Right lobe of liver (tissue), 6 donors: ENCODE results near the gene PIGO. TPM values are rescaled to one million over a fixed set of nuclear protein-coding genes. Genes with fewer than 3 reads are reported as not detected.

Experiments
- ATAC-seq, 4 donors: fragments of 200-7000 bp; cut with Tn5 transposase; one replicate each; pipeline ENCODE4 v1.9.1; 2020; ENCODE audit warnings: mild to moderate bottlenecking in 4 of 4, moderate library complexity in 4 of 4
- DNase-seq, 3 donors: peaks; one replicate each; pipeline ENCODE4 v3.0.0-alpha.2; 2020
- H3K27ac ChIP-seq, 3 donors: fragments of 200-600 bp; one replicate each; pipeline ENCODE4 v1.8.0; 2022
- H3K27me3 ChIP-seq, 2 donors: fragments of 200-600 bp; one replicate each; pipeline ENCODE4 v1.8.0; 2022
- H3K36me3 ChIP-seq, 4 donors: fragments of 200-600 bp; sonication (generic) in 1 of 4; one replicate each; pipeline versions ENCODE4 v1.5.1 to v1.8.0; 2017 to 2022; ENCODE audit warnings: control low read depth in 1 of 4
- H3K4me1 ChIP-seq, 4 donors: fragments of 200-600 bp; sonication (generic) in 1 of 4; one replicate each; pipeline versions ENCODE4 v1.5.1 to v1.8.0; 2017 to 2022; ENCODE audit warnings: control low read depth in 1 of 4
- H3K4me3 ChIP-seq, 3 donors: fragments of 200-600 bp; one replicate each; pipeline ENCODE4 v1.8.0; 2022
- H3K9me3 ChIP-seq, 4 donors: fragments of 200-600 bp; sonication (generic) in 1 of 4; one replicate each; pipeline versions ENCODE4 v1.5.1 to v1.8.0; 2017 to 2022; ENCODE audit warnings: control low read depth in 1 of 4
- POLR2A ChIP-seq: fragments of 450-650 bp; IDR thresholded peaks from one replicate; pipeline ENCODE4 v1.6.1; 2017; ENCODE audit warnings: antibody characterized with exemption, mild to moderate bottlenecking
- WGBS: methylation state at CpG from one replicate; pipeline ENCODE4 v1.1.6; 2018; ENCODE audit warnings: low coverage, low lambda C conversion rate; ENCODE audit not compliant: insufficient coverage; ENCODE audit errors: missing lambda C conversion rate; 5-methylcytosine and 5-hydroxymethylcytosine counted together
- intact Hi-C, 2 donors: fragments of 100-400 bp; cut with DNase I; formaldehyde crosslinking; loops; one replicate each; pipeline versions ENCODE4 v1.11.2 to v1.14.1; 2022
- total RNA-seq, 6 experiments: library from RNA; depleted of rRNA in 2 of 6; stranded (reverse); fragments of >200 nt in 2 of 6; fragmentation: NEBNext Ultra II Directional in 3 of 6; extraction: Animal tissue kit (Norgen Biotek cat#: 25700) in 3 of 6; gene quantifications; one replicate each; pipeline versions ENCODE4 v1.1.0 to v1.2.4, GENCODE V29; 2016 to 2023
- TF ChIP-seq, protein P1 (sequence below), 4 donors: fragments of 200-600 bp in 3 of 4; fragments of 450-650 bp in 1 of 4; IDR thresholded peaks; one replicate each; pipeline versions ENCODE4 v1.5.1 to v1.8.0; 2016 to 2022; ENCODE audit warnings: antibody characterized with exemption in 4 of 4, mild to moderate bottlenecking in 2 of 4
- donor health status: DM: no; HTN: yes; CAD: no.
- donor health status: DM: no; HTN: no; CAD: no.
- donor health status: DM: no; HTN: no; CAD: no.
- donor health status: DM: no; HTN: yes; CAD: no.
- donor health status: DM: no; HTN: yes; CAD: no.

Gene PIGO
- total RNA-seq, 6 experiments from 2014 or later, result 11.5 to 18.0 (median 15.6) TPM

DNA sequence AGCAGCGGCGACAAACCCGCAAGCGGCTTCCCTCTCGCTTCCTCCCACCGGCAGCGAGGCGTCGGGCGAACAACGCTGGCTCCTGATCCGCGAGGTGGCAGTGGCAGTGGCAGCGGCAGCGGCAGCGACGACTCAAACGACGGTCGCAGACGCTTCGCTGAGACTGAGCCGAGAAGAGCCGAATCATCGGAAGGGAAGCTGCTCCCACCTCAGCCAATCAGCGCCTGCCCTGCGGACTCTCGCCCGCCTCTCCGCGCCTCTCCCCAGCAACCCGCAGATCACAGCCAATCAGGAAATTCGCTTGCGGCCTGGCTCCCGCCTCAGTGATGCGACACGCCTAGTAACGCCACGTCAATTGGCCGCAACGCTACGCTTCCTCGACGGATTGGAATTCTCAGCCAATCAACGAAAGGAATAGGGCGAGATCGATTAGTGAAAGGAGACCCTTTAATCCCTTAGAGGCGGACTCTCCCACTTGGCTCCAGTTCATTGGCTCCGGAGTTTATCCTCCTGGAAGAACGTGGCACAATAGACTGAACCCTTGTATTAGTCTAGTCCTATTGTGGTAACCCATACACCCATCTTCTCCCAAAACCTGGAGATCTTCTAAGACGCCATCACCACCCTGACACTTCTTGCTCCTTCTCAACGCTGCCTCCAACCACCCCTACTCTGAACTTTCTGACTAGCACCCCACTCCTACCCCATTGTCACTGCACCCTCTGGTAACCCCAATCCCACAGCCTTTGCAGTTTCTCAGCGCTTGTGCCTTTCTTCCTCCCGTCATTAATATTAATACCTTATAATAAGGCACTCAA is 23.7 kb downstream of the PIGO start, which contains the start of gene VCP:
TSS of gene VCP (minus strand) at position 165 of the 818 bp plus-strand sequence. CDS start 272 bp downstream, outside the sequence.
- Histone ChIP-seq H3K4me1 (peaks cover 0 to 33% (median 12%) of the 10 kb centered on the region in 4 donors), H3K27me3 (no peaks in the 10 kb centered on the region), H3K9me3 (no peaks in the 10 kb centered on the region), H3K27ac (peak within 1 kb of the TSS; percentile 97 to 99 (median 98)), H3K36me3 (peaks cover 0 to 15% (median 3%) of the 10 kb centered on the region in 4 donors), H3K4me3 (peak within 1 kb of the TSS; percentile 76 to 100 (median 93))
- intact Hi-C loops, result no loop called here
- DNase-seq, result peak; percentile 98 to 99 (median 99)
- TF ChIP-seq, protein P1, sequence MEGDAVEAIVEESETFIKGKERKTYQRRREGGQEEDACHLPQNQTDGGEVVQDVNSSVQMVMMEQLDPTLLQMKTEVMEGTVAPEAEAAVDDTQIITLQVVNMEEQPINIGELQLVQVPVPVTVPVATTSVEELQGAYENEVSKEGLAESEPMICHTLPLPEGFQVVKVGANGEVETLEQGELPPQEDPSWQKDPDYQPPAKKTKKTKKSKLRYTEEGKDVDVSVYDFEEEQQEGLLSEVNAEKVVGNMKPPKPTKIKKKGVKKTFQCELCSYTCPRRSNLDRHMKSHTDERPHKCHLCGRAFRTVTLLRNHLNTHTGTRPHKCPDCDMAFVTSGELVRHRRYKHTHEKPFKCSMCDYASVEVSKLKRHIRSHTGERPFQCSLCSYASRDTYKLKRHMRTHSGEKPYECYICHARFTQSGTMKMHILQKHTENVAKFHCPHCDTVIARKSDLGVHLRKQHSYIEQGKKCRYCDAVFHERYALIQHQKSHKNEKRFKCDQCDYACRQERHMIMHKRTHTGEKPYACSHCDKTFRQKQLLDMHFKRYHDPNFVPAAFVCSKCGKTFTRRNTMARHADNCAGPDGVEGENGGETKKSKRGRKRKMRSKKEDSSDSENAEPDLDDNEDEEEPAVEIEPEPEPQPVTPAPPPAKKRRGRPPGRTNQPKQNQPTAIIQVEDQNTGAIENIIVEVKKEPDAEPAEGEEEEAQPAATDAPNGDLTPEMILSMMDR (IDR thresholded peaks at IDR 0.05), result no peak
- TF ChIP-seq POLR2A, result peak; percentile 94
- ATAC-seq, result peak; percentile 90 to 95 (median 94)
- 12% methylated on average over 20 of the region's 54 CpGs for WGBS

DNA sequence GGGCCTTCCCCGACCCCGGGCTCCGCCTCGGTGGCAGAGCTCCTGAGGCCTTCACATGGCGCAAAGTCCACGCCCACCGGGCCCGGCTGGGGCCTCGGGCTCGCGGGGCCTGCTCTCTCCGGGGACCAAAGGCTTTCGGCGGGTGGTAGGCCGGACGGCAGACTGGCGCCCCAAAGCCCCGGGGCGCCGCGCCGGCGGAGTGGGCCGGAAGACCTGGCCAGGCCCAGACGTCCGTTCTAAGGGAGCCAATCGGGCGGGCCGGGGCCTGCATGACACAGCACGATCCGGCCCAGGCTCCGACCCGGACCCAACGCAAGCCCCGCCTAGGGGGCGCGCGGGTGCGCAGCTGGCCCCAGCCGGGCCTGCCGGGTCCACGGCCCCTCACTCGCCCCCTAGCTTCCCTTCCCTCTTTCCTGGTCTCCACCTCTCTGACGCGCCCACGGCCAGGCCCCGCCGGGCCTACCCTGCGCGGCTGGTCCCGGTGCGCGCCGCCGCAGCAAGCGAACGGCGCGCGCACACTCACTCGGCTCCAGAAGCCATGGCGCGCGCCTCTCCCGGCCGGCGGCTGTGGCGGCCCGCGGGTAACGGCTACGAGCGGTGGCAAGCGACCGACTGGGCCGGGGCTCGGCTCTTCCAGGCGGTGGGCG is 24.5 kb downstream of the PIGO start:
- Histone ChIP-seq H3K4me1 (peaks cover 0 to 33% (median 12%) of the 10 kb centered on the region in 4 donors), H3K27me3 (no peaks in the 10 kb centered on the region), H3K4me3 (peak overlapping the region; percentile 76 to 100 (median 93)), H3K9me3 (no peaks in the 10 kb centered on the region), H3K36me3 (peaks cover 2 to 23% (median 11%) of the 10 kb centered on the region in 4 donors), H3K27ac (peak overlapping the region; percentile 97 to 99 (median 98))
- TF ChIP-seq POLR2A, result no peak
- TF ChIP-seq, protein P1 (IDR thresholded peaks at IDR 0.05), result peak; percentile 15 to 47 (median 42)
- no CpG with 5 or more reads among the region's 79 CpGs for WGBS
- DNase-seq (peak; percentile 88 to 91 (median 90)), ATAC-seq (peak; percentile 70 to 82 (median 76))
- intact Hi-C loops, result no loop called here

DNA sequence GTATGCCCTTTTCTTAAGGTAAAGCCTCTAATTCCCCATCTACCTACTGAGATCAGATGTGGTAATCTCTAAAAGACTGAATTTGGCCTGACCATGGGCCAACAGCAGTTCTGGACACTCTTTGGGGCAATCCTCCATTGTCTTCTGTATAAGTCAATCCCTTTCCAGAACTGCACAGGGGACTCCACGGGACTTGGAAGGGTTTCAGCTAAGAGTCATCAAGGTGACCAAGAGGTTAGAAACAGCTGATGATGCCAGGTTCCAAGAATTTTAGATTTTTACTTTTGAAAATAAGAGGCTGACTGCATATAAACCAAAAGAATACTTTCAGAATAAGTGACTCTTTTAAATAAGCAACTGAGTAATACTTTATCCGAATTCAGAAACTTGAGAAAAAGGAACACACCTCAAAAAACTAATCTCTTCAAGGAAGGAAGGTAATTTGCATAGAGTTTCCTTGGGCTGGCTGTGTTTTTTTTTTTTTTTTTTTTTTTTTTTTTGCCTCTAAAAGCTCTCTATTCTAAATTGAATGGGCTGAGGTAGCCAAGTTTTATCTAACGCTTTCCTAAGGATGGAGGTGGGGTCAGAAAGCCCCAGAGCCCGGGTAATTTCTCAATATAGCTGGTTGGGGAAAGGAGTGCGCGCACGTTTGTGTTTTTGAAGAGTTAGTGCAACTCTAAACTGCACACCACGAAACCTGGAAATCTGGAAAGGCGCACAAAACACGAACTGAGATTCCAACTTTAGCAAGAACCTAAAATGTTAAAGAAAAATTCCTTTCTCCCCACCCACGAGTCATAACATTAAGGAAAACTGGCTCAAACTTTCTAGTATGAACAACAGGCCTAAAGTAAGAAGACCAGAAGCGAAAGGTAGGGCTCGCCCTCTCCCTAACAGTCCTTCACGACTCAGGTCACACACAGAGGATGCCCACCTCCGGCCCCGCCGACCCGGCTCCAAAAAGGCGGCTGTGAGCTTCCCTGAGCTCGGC is 25.3 kb downstream of the PIGO start:
- TF ChIP-seq, protein P1 (IDR thresholded peaks at IDR 0.05), result no peak
- TF ChIP-seq POLR2A, result no peak
- ATAC-seq, result peak in 1 of 4 donors; percentile 6
- peak overlapping the region; percentile 76 to 100 (median 93) for H3K4me3 ChIP-seq
- WGBS, result under 1% methylated on average over 14 of the region's 20 CpGs
- no peaks in the 10 kb centered on the region for H3K27me3 ChIP-seq
- no peak for DNase-seq
- peak overlapping the region; percentile 97 to 99 (median 98) for H3K27ac ChIP-seq
- H3K36me3 ChIP-seq, result peaks cover 5 to 31% (median 15%) of the 10 kb centered on the region in 4 donors
- intact Hi-C loops, result no loop called here
- H3K9me3 ChIP-seq, result no peaks in the 10 kb centered on the region
- H3K4me1 ChIP-seq, result peaks cover 0 to 33% (median 12%) of the 10 kb centered on the region in 4 donors

DNA sequence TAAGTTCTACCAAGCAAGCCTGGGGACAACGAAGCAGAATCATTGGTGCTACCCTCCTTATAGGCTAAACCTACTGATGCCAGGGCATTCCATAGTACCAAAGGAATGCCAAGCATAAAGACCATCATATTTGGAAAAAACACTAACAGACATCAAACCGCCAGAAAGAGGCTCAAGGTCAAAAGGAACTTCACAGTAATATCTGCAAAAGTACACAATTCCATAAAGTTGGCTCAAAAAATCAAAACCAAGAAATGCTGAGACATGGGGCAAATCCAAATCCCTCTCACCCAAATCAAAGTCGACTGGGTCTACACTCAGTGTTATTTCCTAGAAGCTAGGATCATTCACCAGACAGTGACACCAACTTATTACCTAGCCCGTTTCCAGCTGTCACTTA is 27.4 kb downstream of the PIGO start:
- Histone ChIP-seq H3K27me3 (no peaks in the 10 kb centered on the region), H3K9me3 (no peaks in the 10 kb centered on the region), H3K4me1 (peaks cover 0 to 33% (median 12%) of the 10 kb centered on the region in 4 donors), H3K36me3 (peaks cover 5 to 52% (median 34%) of the 10 kb centered on the region in 4 donors), H3K4me3 (no peak overlapping the region), H3K27ac (no peak overlapping the region)
- ATAC-seq (no peak), DNase-seq (no peak)
- 60% methylated on average over 4 of the region's 4 CpGs for WGBS
- no peak for TF ChIP-seq POLR2A
- TF ChIP-seq, protein P1 (IDR thresholded peaks at IDR 0.05), result no peak
- intact Hi-C loops, result no loop called here
